ENCODE measurements around the gene ECM2.

Gene ECM2

GRCh38 chr9:92543972-92544371 is 8.2 kb upstream of the ECM2 start:
- no peak for DNase-seq (ENCODE audit: low read depth, low spot score)
- in situ Hi-C loops (cut with HindIII; ENCODE audit: low sequenced_read_pairs) = no loop called here
- TF ChIP-seq, protein P1, sequence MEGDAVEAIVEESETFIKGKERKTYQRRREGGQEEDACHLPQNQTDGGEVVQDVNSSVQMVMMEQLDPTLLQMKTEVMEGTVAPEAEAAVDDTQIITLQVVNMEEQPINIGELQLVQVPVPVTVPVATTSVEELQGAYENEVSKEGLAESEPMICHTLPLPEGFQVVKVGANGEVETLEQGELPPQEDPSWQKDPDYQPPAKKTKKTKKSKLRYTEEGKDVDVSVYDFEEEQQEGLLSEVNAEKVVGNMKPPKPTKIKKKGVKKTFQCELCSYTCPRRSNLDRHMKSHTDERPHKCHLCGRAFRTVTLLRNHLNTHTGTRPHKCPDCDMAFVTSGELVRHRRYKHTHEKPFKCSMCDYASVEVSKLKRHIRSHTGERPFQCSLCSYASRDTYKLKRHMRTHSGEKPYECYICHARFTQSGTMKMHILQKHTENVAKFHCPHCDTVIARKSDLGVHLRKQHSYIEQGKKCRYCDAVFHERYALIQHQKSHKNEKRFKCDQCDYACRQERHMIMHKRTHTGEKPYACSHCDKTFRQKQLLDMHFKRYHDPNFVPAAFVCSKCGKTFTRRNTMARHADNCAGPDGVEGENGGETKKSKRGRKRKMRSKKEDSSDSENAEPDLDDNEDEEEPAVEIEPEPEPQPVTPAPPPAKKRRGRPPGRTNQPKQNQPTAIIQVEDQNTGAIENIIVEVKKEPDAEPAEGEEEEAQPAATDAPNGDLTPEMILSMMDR (IDR thresholded peaks at IDR 0.05; ENCODE audit: low read depth, low read length) = no peak
- H3K4me3 ChIP-seq (ENCODE audit: low read depth, low read length) = no peak overlapping the region

DNA sequence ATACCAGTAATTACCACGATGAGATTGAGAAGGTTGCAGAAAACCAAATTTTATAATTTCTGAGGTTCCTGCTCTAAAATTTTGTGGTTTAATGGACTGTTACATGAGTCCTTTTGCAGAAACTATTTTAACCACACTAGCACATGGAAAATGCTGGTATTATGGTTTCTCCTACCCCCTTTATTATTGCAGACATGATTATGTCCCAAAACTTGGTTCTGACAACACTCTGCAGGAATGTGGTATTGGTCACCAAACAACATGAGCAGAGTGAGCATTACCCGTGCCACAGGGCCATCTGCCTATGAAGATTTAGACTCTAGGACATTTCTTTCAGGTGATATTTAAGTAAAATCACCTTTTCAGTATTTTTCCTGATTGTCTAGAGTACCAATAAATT is 2.8 kb upstream of the ECM2 start:
- no peak overlapping the region for H3K4me3 ChIP-seq (ENCODE audit: low read depth, low read length)
- in situ Hi-C loops (cut with HindIII; ENCODE audit: low sequenced_read_pairs) = no loop called here
- TF ChIP-seq, protein P1 (IDR thresholded peaks at IDR 0.05; ENCODE audit: low read depth, low read length) = no peak
- peak; percentile 70 for DNase-seq (ENCODE audit: low read depth, low spot score)

DNA sequence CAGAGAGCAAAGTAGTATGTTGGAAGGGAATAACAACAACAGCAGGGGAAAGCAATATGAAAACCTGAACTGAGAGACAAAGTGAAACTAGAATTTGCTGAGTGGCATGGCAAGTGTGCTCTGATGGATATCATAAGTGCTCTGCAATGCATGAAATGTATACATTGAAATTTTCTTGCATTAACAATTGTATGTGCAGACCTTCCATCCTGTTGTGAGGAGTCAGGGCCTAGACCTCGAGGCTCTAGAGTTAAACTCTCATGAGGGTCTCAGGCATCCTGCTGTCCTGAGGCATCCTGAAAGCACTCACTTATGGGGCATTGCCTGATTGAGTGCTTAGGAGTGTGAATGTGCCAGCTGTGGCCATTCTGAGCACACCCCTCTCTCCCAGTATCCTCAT is 1.1 kb downstream of the ECM2 start:
- H3K4me3 ChIP-seq (ENCODE audit: low read depth, low read length) = no peak overlapping the region

GRCh38 chr9:92534204-92534603 is 1.6 kb downstream of the ECM2 start:
- in situ Hi-C loops (cut with HindIII; ENCODE audit: low sequenced_read_pairs) = no loop called here
- H3K4me3 ChIP-seq (ENCODE audit: low read depth, low read length) = no peak overlapping the region
- TF ChIP-seq, protein P1 (IDR thresholded peaks at IDR 0.05; ENCODE audit: low read depth, low read length) = no peak
- no peak for DNase-seq (ENCODE audit: low read depth, low spot score)

More for the DNA sequence above, 1.1 kb downstream of the ECM2 start:
- in situ Hi-C loops (cut with HindIII; ENCODE audit: low sequenced_read_pairs) = no loop called here
- TF ChIP-seq, protein P1 (IDR thresholded peaks at IDR 0.05; ENCODE audit: low read depth, low read length) = no peak
- no peak for DNase-seq (ENCODE audit: low read depth, low spot score)

DNA sequence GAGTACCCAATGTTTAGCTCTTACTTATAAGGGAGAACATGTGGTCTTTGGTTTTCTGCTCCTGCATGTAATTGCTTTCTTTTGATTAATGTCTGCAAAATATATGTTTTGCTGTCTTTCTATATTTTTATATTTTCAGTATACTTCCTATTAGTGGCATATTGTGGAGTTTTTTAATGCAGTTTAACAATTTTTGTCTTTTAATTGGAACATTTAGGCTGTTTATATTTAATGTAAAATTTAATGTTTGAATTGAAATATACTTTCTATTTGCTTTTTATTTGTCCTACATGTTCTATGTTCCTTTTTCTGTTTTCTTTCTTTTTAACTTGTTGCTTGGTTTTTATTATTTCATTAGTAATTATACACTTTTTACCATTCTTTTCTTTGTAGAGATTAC is 4.9 kb downstream of the ECM2 start:
- in situ Hi-C loops (cut with HindIII; ENCODE audit: low sequenced_read_pairs) = no loop called here
- DNase-seq (ENCODE audit: low read depth, low spot score) = no peak
- TF ChIP-seq, protein P1 (IDR thresholded peaks at IDR 0.05; ENCODE audit: low read depth, low read length) = no peak
- no peak overlapping the region for H3K4me3 ChIP-seq (ENCODE audit: low read depth, low read length)

DNA sequence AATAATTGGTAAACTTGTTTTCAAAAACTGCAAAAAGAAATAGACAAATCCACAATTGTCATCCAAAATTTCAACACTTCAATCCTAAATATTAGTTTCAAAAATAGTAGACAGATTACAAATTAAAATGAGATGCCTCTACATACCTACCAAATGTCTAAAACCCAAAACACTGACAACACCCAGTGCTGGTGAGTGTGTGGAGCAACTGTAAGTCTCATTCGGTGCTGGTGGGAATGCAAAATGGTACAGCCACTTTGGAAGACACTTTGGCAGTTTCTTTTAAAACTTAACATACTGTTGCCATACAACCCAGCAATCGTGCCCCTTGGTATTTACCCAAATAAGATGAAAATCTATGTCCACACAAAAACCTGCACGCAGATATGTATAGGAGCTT is 6.7 kb downstream of the ECM2 start:
- no peak for DNase-seq (ENCODE audit: low read depth, low spot score)
- in situ Hi-C loops (cut with HindIII; ENCODE audit: low sequenced_read_pairs) = no loop called here
- TF ChIP-seq, protein P1 (IDR thresholded peaks at IDR 0.05; ENCODE audit: low read depth, low read length) = no peak
- no peak overlapping the region for H3K4me3 ChIP-seq (ENCODE audit: low read depth, low read length)

DNA sequence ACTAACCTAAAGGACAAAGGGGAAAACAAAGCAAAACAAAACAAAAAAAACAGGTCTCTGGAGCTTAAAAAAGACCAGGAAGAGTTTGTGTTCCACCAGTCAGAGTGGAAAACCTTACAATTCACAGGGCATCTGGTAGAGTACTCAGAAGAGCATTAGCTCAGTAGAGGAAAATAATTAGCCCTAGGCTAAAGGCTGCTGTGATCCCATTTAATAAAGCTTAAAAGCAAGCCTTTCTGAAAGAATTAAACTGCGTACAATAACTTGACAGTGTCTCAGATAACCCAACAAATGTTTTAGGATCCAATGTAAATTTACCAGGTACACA is 7.3 kb downstream of the ECM2 start:
- in situ Hi-C loops (cut with HindIII; ENCODE audit: low sequenced_read_pairs) = no loop called here
- TF ChIP-seq, protein P1 (IDR thresholded peaks at IDR 0.05; ENCODE audit: low read depth, low read length) = no peak
- no peak for DNase-seq (ENCODE audit: low read depth, low spot score)

More for the DNA sequence above, 7.3 kb downstream of the ECM2 start:
- H3K4me3 ChIP-seq (ENCODE audit: low read depth, low read length) = no peak overlapping the region

Measured in astrocyte of the spinal cord (primary cell).